K562 (cell line): ENCODE results near the gene NAA38. TPM values are rescaled to one million over a fixed set of nuclear protein-coding genes. Genes with fewer than 3 reads are reported as not detected.
A peak's percentile ranks its signal among the peaks of the same experiment; 100 is the strongest.

Experiments
- ATF7 ChIP-seq: fragments of 450-650 bp; IDR thresholded peaks from 2 replicates; pipeline ENCODE4 v1.7.1; 2014; ENCODE audit warnings: mild to moderate bottlenecking, moderate library complexity
- CHD2 ChIP-seq: IDR thresholded peaks from 2 replicates; pipeline ENCODE4 v1.6.1; 2011; ENCODE audit warnings: low read depth, low read length
- HMG20B ChIP-seq: fragments of 250-450 bp; sonication (Bioruptor Pico); IDR thresholded peaks from 2 replicates; pipeline ENCODE4 v1.5.0; 2021; ENCODE audit warnings: mild to moderate bottlenecking
- HMGN3 ChIP-seq: IDR thresholded peaks from 2 replicates; pipeline ENCODE4 v1.6.1; 2011; ENCODE audit warnings: borderline replicate concordance, low read depth, mild to moderate bottlenecking, mixed read lengths, low read length; ENCODE audit not compliant: insufficient read length; ENCODE audit errors: extremely low read depth
- JUND ChIP-seq, 2 experiments: IDR thresholded peaks; 2 replicates in 1 of 2; 3 replicates in 1 of 2; pipeline ENCODE4 v1.6.1; 2011; ENCODE audit warnings: borderline replicate concordance in 2 of 2, low read depth in 2 of 2, low read length in 2 of 2, improper control_type of control experiment in 1 of 2, missing biosample characterization in 1 of 2, missing genetic modification characterization in 1 of 2, missing genetic modification reagents in 1 of 2
- MXI1 ChIP-seq: IDR thresholded peaks from 2 replicates; pipeline ENCODE4 v1.6.1; 2011; ENCODE audit warnings: low read depth, mild to moderate bottlenecking, improper control_type of control experiment, low read length
- PTRF ChIP-seq: fragments of 450-650 bp; IDR thresholded peaks from 2 replicates; pipeline ENCODE4 v1.6.1; 2016; ENCODE audit warnings: mild to moderate bottlenecking, missing genetic modification characterization, missing compliant biosample characterization
- SAFB ChIP-seq: fragments of 200-400 bp; formaldehyde crosslinking; IDR thresholded peaks from 2 replicates; pipeline ENCODE4 v1.6.1; 2017; ENCODE audit warnings: low read depth, low read length, borderline replicate concordance
- SIN3A ChIP-seq, 2 experiments: fragments of 150-350 bp in 1 of 2; IDR thresholded peaks; 2 replicates each; pipeline ENCODE4 v1.6.1; 2011 to 2016; ENCODE audit warnings: borderline replicate concordance in 2 of 2, low read depth in 2 of 2, low read length in 2 of 2, mild to moderate bottlenecking in 2 of 2, moderate library complexity in 2 of 2; ENCODE audit not compliant: control insufficient read depth in 1 of 2
- STAG1 ChIP-seq: sonication (generic); formaldehyde crosslinking; IDR thresholded peaks from 2 replicates; pipeline ENCODE4 v1.5.0; 2020; ENCODE audit warnings: missing genetic modification reagents, borderline replicate concordance
- ZNF282 ChIP-seq: sonication (generic); formaldehyde crosslinking; IDR thresholded peaks from 2 replicates; pipeline ENCODE4 v1.8.1; 2023; ENCODE audit warnings: missing genetic modification reagents
- polyA plus RNA-seq, 8 experiments: library from polyadenylated mRNA; depleted of rRNA in 4 of 8; stranded (reverse) in 5 of 8; unstranded in 3 of 8; fragments of >200 nt; fragmentation: Nextera tagmentation in 2 of 8; fragmentation: Illumina TruSeq in 1 of 8; extraction: Ambion mirVana in 2 of 8; extraction: Trizol in 1 of 8; gene quantifications; 2 replicates each; pipeline versions ENCODE4 v1.2.1 to v1.2.3, GENCODE V29; 2011 to 2014; ENCODE audit warnings: inconsistent platforms in 1 of 8, missing spikeins in 1 of 8
- total RNA-seq, 7 experiments: library from RNA; depleted of rRNA in 6 of 7; stranded (reverse); fragments of >200 nt in 6 of 7; fragmentation: Illumina TruSeq in 2 of 7; extraction: Trizol in 2 of 7; gene quantifications; 2 replicates each; pipeline versions ENCODE4 v1.2.1 to v1.2.3, GENCODE V29; 2011 to 2021; ENCODE audit warnings: low replicate concordance in 1 of 7
- TF ChIP-seq, protein P1 (sequence below), 3 experiments: IDR thresholded peaks in 2 of 3; conservative IDR thresholded peaks in 1 of 3; 2 replicates each; pipeline ENCODE4 v1.5.1; 2011 to 2012; ENCODE audit warnings: low read length in 3 of 3, mild to moderate bottlenecking in 3 of 3, control low read depth in 2 of 3, improper control_type of control experiment in 1 of 3, inconsistent platforms in 1 of 3, low read depth in 1 of 3, mixed read lengths in 1 of 3, moderate library complexity in 1 of 3; ENCODE audit not compliant: insufficient read depth in 2 of 3
- TF ChIP-seq, protein P2 (sequence below): conservative IDR thresholded peaks from 2 replicates; pipeline ENCODE4 v1.6.1; 2011; ENCODE audit warnings: low read depth, mild to moderate bottlenecking, low read length; ENCODE audit not compliant: control insufficient read depth
- TF ChIP-seq, protein P3 (sequence below): fragments of 450-650 bp; IDR thresholded peaks from 2 replicates; pipeline ENCODE4 v1.6.1; 2016
- TF ChIP-seq, protein P4 (sequence below): sonication (generic); formaldehyde crosslinking; IDR thresholded peaks from 2 replicates; pipeline ENCODE4 v1.8.0; 2022; ENCODE audit warnings: missing genetic modification reagents, mild to moderate bottlenecking, moderate library complexity, borderline replicate concordance
- TF ChIP-seq, protein P5 (sequence below): sonication (generic); formaldehyde crosslinking; IDR thresholded peaks from 2 replicates; pipeline ENCODE4 v1.8.1; 2022; ENCODE audit warnings: missing genetic modification reagents

NAA38 gene
- total and polyA plus RNA-seq, 9 of the 15 experiments (the other 6 are each of a cell fraction or from before 2014, with no cell fraction given) = 16.4 to 99.8 (median 57.3) TPM

DNA sequence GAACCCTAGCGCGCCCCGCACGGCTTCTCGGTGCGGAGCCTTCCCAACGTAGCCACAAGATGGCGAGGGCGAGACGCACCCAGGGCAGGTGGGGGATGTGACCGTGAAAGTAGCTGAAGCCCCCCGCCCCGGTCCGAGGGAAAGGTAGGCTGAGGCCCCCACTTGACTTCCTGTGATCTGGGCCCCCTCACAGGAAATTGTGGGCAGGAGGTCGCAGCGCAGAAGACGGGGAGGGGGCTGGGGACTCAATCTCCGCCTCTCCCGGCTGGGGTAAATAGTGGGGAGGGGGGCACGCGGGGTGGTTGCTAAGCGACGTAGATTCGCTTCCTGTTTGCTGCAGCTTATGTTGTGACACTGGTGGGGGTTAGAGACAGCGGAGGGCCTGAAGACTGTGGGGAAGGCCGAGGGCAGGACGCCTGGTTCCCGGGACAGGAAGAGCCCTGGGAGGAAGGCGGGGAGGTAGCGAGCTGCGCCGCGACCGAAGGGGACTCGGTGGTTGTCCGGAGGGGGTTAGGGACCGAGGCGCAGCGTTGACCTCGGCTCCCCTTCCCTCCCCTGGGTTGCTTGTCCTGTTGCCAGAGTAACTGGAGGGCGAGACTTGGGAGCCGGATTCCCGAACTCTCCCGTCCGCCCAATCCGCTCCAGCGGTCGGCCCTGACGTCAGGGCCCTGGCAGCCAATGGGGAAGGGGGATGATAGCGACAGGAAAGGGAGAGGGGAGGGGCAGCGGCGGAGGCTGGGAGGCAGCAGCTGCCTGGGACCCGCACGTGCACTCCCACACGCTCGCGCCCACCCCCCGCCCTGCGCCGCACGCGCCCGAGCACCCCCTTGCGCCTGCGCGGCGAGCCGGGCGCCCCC, 22.2 kb downstream of the NAA38 start (continued):
- TF ChIP-seq, protein P1, sequence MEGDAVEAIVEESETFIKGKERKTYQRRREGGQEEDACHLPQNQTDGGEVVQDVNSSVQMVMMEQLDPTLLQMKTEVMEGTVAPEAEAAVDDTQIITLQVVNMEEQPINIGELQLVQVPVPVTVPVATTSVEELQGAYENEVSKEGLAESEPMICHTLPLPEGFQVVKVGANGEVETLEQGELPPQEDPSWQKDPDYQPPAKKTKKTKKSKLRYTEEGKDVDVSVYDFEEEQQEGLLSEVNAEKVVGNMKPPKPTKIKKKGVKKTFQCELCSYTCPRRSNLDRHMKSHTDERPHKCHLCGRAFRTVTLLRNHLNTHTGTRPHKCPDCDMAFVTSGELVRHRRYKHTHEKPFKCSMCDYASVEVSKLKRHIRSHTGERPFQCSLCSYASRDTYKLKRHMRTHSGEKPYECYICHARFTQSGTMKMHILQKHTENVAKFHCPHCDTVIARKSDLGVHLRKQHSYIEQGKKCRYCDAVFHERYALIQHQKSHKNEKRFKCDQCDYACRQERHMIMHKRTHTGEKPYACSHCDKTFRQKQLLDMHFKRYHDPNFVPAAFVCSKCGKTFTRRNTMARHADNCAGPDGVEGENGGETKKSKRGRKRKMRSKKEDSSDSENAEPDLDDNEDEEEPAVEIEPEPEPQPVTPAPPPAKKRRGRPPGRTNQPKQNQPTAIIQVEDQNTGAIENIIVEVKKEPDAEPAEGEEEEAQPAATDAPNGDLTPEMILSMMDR (IDR thresholded peaks at IDR 0.05 in 2 of 3, conservative IDR thresholded peaks at IDR 0.05 in 1 of 3; ENCODE audit: insufficient read depth in 2 of 3, low read depth in 1 of 3, low read length in 3 of 3) = peak; percentile 60 to 90 (median 65)
- TF ChIP-seq, protein P2, sequence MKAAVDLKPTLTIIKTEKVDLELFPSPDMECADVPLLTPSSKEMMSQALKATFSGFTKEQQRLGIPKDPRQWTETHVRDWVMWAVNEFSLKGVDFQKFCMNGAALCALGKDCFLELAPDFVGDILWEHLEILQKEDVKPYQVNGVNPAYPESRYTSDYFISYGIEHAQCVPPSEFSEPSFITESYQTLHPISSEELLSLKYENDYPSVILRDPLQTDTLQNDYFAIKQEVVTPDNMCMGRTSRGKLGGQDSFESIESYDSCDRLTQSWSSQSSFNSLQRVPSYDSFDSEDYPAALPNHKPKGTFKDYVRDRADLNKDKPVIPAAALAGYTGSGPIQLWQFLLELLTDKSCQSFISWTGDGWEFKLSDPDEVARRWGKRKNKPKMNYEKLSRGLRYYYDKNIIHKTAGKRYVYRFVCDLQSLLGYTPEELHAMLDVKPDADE = 0 out of 2 replicates have a peak, but pooled peaks have one; percentile 15
- peak; percentile 56; the same call in 1 of the 2 replicates for TF ChIP-seq JUND (IDR thresholded peaks at IDR 0.05; ENCODE audit: borderline replicate concordance, low read depth, low read length)
- TF ChIP-seq JUND (tag; IDR thresholded peaks at IDR 0.05; ENCODE audit: borderline replicate concordance, low read depth, low read length) = no peak
- peak; percentile 85 for TF ChIP-seq MXI1
- TF ChIP-seq ATF7 = peak; percentile 78
- TF ChIP-seq, protein P3, sequence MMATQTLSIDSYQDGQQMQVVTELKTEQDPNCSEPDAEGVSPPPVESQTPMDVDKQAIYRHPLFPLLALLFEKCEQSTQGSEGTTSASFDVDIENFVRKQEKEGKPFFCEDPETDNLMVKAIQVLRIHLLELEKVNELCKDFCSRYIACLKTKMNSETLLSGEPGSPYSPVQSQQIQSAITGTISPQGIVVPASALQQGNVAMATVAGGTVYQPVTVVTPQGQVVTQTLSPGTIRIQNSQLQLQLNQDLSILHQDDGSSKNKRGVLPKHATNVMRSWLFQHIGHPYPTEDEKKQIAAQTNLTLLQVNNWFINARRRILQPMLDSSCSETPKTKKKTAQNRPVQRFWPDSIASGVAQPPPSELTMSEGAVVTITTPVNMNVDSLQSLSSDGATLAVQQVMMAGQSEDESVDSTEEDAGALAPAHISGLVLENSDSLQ = peak; percentile 42; the same call in 1 of the 2 replicates
- TF ChIP-seq PTRF (tag) = no peak
- TF ChIP-seq STAG1 (CRISPR knock-in tag) = peak; percentile 27; the same call in 1 of the 2 replicates
- TF ChIP-seq, protein P4, sequence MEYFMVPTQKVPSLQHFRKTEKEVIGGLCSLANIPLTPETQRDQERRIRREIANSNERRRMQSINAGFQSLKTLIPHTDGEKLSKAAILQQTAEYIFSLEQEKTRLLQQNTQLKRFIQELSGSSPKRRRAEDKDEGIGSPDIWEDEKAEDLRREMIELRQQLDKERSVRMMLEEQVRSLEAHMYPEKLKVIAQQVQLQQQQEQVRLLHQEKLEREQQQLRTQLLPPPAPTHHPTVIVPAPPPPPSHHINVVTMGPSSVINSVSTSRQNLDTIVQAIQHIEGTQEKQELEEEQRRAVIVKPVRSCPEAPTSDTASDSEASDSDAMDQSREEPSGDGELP (CRISPR knock-in tag) = peak; percentile 86
- TF ChIP-seq ZNF282 = 0 out of 2 replicates have a peak, but pooled peaks have one; percentile 12
- TF ChIP-seq CHD2 = peak; percentile 74
- TF ChIP-seq SAFB = no peak
- TF ChIP-seq SIN3A (IDR thresholded peaks at IDR 0.05; ENCODE audit: borderline replicate concordance in 2 of 2, control insufficient read depth in 1 of 2, low read depth in 2 of 2, low read length in 2 of 2) = peak in 1 of 2 experiments; percentile 80; a peak in 1 of 4 replicates
- TF ChIP-seq HMGN3 = peak; percentile 83
- TF ChIP-seq, protein P5, sequence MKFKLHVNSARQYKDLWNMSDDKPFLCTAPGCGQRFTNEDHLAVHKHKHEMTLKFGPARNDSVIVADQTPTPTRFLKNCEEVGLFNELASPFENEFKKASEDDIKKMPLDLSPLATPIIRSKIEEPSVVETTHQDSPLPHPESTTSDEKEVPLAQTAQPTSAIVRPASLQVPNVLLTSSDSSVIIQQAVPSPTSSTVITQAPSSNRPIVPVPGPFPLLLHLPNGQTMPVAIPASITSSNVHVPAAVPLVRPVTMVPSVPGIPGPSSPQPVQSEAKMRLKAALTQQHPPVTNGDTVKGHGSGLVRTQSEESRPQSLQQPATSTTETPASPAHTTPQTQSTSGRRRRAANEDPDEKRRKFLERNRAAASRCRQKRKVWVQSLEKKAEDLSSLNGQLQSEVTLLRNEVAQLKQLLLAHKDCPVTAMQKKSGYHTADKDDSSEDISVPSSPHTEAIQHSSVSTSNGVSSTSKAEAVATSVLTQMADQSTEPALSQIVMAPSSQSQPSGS (CRISPR knock-in tag) = no peak
- TF ChIP-seq HMG20B = no peak
